Upper lobe of left lung (tissue), 4 donors: ENCODE results near the gene RAMAC.

Experiments used
- POLR2A ChIP-seq, 4 donors: fragments of 450-650 bp; IDR thresholded peaks; one replicate each; pipeline ENCODE4 v1.5.1; 2016 to 2017; ENCODE audit warnings: antibody characterized with exemption in 4 of 4, mild to moderate bottlenecking in 2 of 4
- POLR2AphosphoS5 ChIP-seq, 2 donors: sonication (generic); formaldehyde crosslinking; IDR thresholded peaks; one replicate each; pipeline ENCODE4 v1.5.1; 2017; ENCODE audit warnings: antibody characterized with exemption in 2 of 2
- TF ChIP-seq, protein P1 (sequence below), 6 experiments: fragments of 450-650 bp in 4 of 6; fragments of 200-600 bp in 2 of 6; sonication (generic) in 2 of 6; IDR thresholded peaks; one replicate each; pipeline ENCODE4 v1.5.1; 2016 to 2019; ENCODE audit warnings: antibody characterized with exemption in 6 of 6

DNA sequence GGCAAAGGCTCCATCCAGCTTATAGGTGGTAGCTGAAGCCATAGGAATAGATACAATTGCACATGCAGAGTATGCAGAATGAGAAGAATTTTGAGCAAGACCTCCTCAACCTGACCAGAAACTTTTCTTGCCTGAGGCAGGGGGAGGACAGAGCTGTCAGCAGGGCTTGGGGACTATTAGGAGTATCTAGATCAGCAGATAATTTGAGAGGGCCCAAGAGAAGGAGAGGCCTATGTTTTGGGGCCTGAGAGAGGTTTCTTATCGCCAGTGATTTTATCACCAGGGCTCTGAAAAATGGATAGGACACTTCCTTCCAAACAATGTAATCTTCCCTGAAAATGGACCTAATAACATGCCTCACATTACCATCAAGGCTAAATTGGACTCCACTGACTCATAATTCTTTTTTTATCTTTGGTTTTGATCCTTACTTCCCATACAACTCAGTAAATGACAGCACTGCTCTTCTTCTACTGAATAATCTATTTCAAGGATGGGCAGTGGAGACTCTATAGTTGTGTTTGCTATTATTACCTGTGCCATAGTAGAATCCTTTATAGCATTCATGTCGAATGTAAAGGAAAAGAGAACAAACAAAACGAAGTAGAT is 15.8 kb upstream of the RAMAC start:
- TF ChIP-seq, protein P1, sequence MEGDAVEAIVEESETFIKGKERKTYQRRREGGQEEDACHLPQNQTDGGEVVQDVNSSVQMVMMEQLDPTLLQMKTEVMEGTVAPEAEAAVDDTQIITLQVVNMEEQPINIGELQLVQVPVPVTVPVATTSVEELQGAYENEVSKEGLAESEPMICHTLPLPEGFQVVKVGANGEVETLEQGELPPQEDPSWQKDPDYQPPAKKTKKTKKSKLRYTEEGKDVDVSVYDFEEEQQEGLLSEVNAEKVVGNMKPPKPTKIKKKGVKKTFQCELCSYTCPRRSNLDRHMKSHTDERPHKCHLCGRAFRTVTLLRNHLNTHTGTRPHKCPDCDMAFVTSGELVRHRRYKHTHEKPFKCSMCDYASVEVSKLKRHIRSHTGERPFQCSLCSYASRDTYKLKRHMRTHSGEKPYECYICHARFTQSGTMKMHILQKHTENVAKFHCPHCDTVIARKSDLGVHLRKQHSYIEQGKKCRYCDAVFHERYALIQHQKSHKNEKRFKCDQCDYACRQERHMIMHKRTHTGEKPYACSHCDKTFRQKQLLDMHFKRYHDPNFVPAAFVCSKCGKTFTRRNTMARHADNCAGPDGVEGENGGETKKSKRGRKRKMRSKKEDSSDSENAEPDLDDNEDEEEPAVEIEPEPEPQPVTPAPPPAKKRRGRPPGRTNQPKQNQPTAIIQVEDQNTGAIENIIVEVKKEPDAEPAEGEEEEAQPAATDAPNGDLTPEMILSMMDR (IDR thresholded peaks at IDR 0.05): no peak
- TF ChIP-seq POLR2AphosphoS5 (IDR thresholded peaks at IDR 0.05) (no peak), POLR2A (IDR thresholded peaks at IDR 0.05) (no peak)
